ENCODE results near the gene AHRR. TPM values are rescaled to one million over a fixed set of nuclear protein-coding genes. Genes with fewer than 3 reads are reported as not detected.

Gene AHRR
- total RNA-seq, 1 donor from 2014 or later: not detected

GRCh38 chr5:389891-390622 lies 68.5 kb downstream of the AHRR start:
- TF ChIP-seq, protein P1, sequence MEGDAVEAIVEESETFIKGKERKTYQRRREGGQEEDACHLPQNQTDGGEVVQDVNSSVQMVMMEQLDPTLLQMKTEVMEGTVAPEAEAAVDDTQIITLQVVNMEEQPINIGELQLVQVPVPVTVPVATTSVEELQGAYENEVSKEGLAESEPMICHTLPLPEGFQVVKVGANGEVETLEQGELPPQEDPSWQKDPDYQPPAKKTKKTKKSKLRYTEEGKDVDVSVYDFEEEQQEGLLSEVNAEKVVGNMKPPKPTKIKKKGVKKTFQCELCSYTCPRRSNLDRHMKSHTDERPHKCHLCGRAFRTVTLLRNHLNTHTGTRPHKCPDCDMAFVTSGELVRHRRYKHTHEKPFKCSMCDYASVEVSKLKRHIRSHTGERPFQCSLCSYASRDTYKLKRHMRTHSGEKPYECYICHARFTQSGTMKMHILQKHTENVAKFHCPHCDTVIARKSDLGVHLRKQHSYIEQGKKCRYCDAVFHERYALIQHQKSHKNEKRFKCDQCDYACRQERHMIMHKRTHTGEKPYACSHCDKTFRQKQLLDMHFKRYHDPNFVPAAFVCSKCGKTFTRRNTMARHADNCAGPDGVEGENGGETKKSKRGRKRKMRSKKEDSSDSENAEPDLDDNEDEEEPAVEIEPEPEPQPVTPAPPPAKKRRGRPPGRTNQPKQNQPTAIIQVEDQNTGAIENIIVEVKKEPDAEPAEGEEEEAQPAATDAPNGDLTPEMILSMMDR (IDR thresholded peaks at IDR 0.05): no peak
- Histone ChIP-seq H3K4me3 (no peak overlapping the region), H3K9me3 (peaks cover 0 to 4% of the 10 kb centered on the region in 2 donors), H3K36me3 (no peaks in the 10 kb centered on the region), H3K4me1 (no peaks in the 10 kb centered on the region), H3K27ac (no peak overlapping the region), H3K27me3 (no peaks in the 10 kb centered on the region)
- no peak for DNase-seq (ENCODE audit: low spot score in 2 of 2)
- intact Hi-C loops (cut with DNase I): no loop called here

DNA sequence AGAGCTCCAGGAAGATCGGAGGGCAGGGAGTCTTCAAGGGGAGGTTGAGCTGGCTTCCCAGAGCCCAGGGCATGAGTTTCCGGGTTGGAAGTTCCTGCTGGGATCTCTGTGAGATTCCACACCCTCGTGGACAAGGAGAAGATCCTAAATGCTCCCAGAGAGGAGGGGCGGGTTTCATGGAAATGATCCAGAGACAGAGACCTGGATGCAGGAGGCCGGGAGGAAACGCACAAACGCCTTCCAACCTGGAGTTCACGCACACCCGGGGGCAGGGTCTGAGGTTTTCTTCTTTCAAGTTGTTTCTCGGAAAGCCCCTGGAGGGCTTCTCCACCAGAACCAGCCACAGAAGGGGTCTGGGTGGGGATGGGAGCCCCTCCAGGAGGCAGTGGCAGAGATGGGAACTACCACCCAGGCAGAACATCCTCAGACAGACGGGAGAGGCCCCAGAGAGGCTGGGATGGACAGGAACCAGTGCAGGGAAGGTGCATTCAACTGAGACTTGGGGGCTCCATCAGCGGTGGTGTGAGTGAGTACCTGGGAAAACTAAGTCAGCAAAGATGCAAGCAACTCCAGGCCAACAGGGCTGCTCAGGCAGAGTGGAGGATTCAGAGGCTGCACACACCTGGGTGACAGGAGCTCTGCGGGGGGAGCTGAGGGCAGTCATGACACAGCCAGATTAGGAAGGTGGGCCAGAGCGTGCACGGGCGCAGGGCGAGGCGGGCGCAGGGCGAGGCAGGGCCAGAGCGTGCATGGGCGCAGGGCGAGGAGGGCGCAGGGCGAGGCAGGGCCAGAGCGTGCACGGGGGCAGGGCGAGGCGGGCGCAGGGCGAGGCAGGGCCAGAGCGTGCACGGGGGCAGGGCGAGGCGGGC lies 69.3 kb downstream of the AHRR start:
- Histone ChIP-seq H3K27ac (no peak overlapping the region), H3K4me1 (no peaks in the 10 kb centered on the region), H3K4me3 (no peak overlapping the region), H3K27me3 (no peaks in the 10 kb centered on the region), H3K9me3 (no peaks in the 10 kb centered on the region), H3K36me3 (no peaks in the 10 kb centered on the region)
- intact Hi-C loops (cut with DNase I): no loop called here
- peak in 1 of 2 donors; percentile 38 for DNase-seq (ENCODE audit: low spot score in 2 of 2)
- TF ChIP-seq, protein P1 (IDR thresholded peaks at IDR 0.05): no peak

- TF ChIP-seq, protein P1 (IDR thresholded peaks at IDR 0.05): no peak
- H3K4me3 ChIP-seq: no peak overlapping the region
- H3K4me1 ChIP-seq: no peaks in the 10 kb centered on the region
- no peak overlapping the region for H3K27ac ChIP-seq
- no peaks in the 10 kb centered on the region for H3K9me3 ChIP-seq
- no peak for DNase-seq (ENCODE audit: low spot score in 2 of 2)
- intact Hi-C loops (cut with DNase I): no loop called here
- H3K27me3 ChIP-seq: no peaks in the 10 kb centered on the region
- H3K36me3 ChIP-seq: no peaks in the 10 kb centered on the region
Observed at GRCh38 chr5:392431-392988, 71.0 kb downstream of the AHRR start.

GRCh38 chr5:393846-394275 lies 72.3 kb downstream of the AHRR start:
- Histone ChIP-seq H3K4me1 (no peaks in the 10 kb centered on the region), H3K9me3 (no peaks in the 10 kb centered on the region), H3K27me3 (no peaks in the 10 kb centered on the region), H3K4me3 (no peak overlapping the region), H3K27ac (no peak overlapping the region), H3K36me3 (no peaks in the 10 kb centered on the region)
- no peak for DNase-seq (ENCODE audit: low spot score in 2 of 2)
- intact Hi-C loops (cut with DNase I): no loop called here
- TF ChIP-seq, protein P1 (IDR thresholded peaks at IDR 0.05): no peak

DNA sequence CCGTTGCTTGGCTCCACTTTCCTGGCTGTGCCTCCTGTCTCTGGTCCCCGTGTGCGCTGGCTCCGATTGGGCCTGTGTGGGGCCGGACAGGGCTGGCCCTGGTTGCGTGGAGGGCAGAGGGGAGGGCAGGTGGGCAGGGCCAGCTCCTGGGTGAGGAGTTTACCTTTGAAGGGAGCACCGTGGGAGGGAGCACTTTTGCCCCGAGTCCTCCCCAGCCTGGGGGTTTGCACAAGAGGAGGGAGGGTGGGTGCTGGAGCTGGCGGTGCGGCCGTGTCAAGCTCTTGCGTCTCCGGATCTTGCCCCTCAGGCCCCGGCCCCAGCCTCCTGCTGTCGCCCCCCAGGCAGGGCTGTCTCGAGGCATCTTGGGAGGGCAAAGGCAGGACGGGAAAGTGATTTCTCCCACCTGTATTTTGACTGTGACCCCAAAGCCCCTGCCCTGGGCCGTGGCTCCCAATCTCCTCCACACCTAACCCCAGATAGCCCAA lies 73.2 kb downstream of the AHRR start:
- H3K27ac ChIP-seq: no peak overlapping the region
- intact Hi-C loops (cut with DNase I): no loop called here
- H3K27me3 ChIP-seq: no peaks in the 10 kb centered on the region
- H3K36me3 ChIP-seq: no peaks in the 10 kb centered on the region
- H3K9me3 ChIP-seq: no peaks in the 10 kb centered on the region
- no peak for DNase-seq (ENCODE audit: low spot score in 2 of 2)
- TF ChIP-seq, protein P1 (IDR thresholded peaks at IDR 0.05): no peak
- H3K4me1 ChIP-seq: peaks cover 0 to 3% of the 10 kb centered on the region in 2 donors
- H3K4me3 ChIP-seq: no peak overlapping the region

Data from ascending aorta (tissue), 2 donors.